Astrocyte (in vitro differentiated cells and primary cell): ENCODE data around the gene ELN.

ENCODE experiments used
- EZH2 ChIP-seq: IDR thresholded peaks from 2 replicates; pipeline ENCODE4 v1.6.1; 2012; ENCODE audit warnings: mild to moderate bottlenecking, low read length, inconsistent platforms; ENCODE audit not compliant: insufficient read depth
- TF ChIP-seq, protein P1 (sequence below): IDR thresholded peaks from 2 replicates; pipeline ENCODE4 v1.5.1; 2011; ENCODE audit warnings: low read depth, mild to moderate bottlenecking, inconsistent platforms, low read length, moderate library complexity; ENCODE audit not compliant: insufficient read depth

- TF ChIP-seq, protein P1, sequence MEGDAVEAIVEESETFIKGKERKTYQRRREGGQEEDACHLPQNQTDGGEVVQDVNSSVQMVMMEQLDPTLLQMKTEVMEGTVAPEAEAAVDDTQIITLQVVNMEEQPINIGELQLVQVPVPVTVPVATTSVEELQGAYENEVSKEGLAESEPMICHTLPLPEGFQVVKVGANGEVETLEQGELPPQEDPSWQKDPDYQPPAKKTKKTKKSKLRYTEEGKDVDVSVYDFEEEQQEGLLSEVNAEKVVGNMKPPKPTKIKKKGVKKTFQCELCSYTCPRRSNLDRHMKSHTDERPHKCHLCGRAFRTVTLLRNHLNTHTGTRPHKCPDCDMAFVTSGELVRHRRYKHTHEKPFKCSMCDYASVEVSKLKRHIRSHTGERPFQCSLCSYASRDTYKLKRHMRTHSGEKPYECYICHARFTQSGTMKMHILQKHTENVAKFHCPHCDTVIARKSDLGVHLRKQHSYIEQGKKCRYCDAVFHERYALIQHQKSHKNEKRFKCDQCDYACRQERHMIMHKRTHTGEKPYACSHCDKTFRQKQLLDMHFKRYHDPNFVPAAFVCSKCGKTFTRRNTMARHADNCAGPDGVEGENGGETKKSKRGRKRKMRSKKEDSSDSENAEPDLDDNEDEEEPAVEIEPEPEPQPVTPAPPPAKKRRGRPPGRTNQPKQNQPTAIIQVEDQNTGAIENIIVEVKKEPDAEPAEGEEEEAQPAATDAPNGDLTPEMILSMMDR = no peak
- TF ChIP-seq EZH2 = no peak
These were observed 21.9 kb upstream of the ELN start for GRCh38 chr7:74006032-74006431.
